ENCODE data around the gene ORM2.

- TF ChIP-seq CTCF (IDR thresholded peaks at IDR 0.05; ENCODE audit: low read depth, low read length) (no peak), POLR2A (IDR thresholded peaks at IDR 0.05; ENCODE audit: extremely low read depth, insufficient read length) (no peak), MYC (IDR thresholded peaks at IDR 0.05; ENCODE audit: low read depth, low read length) (no peak)
- TF ChIP-seq, protein P1, sequence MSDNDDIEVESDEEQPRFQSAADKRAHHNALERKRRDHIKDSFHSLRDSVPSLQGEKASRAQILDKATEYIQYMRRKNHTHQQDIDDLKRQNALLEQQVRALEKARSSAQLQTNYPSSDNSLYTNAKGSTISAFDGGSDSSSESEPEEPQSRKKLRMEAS (IDR thresholded peaks at IDR 0.05; ENCODE audit: low read depth, low read length): no peak
Measured at GRCh38 chr9:114341991-114342390, 12.3 kb downstream of the ORM2 start.

All from NB4 (cell line).